HG02678 (cell line): Measurements from ENCODE around the gene MEX3D.
"Not testable (repeated sequence)": the region's sequence is repeated elsewhere in the genome, so short reads cannot be mapped to it uniquely, and the experiment has no call there.

Experiments
- ATAC-seq: cut with Tn5 transposase; IDR thresholded peaks from one replicate; pipeline ENCODE4 v1.9.1; 2021; ENCODE audit warnings: mild to moderate bottlenecking, moderate library complexity; ENCODE audit not compliant: unreplicated experiment

The MEX3D gene

DNA sequence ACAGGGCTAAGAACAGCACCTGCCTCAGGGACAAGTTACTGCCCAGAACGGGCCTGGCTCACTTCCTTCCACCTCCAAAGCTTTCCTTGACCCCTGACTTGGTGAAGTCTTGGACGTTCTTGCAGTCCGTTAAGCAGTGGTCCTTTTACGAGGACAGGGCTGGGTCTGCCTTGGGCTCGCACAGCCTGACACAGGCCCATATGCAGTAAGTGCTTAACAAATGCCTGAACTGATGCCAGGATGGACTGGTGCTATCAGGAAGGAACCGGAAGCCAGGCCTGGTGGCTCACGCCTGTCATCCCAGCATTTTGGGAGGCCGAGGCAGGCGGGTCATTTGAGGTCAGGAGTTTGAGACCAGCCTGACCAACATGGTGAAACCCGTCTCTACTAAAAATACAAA is 46.1 kb downstream of the MEX3D start:
- ATAC-seq: no peak

DNA sequence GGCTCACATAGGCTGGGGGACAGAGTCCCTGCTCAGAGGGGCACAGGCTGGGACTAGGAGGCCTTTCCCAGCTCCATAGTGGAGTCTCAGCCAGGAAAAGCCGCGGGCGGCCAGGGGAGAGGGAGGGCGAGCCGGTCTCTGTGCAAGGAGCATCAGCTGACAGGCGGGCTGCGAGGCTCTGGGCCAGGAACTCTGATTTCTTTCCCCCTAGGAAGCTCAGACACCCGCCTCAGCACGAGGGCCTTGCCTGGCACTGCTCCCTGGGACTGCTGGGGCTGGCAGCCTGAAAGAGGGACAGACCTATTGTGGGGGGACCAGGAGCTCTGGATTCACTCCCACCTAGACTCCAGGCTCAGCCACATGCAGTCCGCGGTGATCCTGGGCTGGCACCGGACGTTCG is 46.5 kb downstream of the MEX3D start:
- no peak for ATAC-seq

DNA sequence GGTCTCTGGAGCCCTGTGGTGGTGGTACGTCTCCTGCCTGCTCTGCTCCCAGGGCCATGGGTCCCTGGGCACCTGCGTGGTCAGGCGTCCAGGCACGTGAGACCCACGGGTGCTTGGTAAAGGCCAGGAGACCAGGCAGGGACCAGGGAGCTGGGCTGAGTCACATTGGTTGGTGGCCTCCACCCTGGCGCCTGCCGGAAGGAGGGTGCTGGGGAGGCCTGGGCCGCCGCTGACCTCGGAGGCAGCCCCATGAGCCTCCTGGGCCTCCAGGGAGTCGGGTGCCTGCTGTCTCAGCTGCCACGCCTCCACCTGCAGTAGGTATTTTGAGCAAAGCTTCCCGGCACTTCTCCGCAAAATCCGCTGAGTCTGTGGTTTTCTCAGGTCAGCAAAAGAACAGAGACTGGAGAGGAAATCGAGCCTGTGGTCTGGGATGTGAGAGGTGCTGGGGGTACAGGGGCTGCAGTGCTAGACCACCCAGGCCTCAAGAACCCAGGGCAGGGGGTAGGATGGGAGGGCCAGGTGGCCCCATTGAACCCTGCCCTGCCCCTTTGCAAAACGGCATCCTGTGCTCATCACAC is 47.8 kb downstream of the MEX3D start:
- no peak for ATAC-seq

DNA sequence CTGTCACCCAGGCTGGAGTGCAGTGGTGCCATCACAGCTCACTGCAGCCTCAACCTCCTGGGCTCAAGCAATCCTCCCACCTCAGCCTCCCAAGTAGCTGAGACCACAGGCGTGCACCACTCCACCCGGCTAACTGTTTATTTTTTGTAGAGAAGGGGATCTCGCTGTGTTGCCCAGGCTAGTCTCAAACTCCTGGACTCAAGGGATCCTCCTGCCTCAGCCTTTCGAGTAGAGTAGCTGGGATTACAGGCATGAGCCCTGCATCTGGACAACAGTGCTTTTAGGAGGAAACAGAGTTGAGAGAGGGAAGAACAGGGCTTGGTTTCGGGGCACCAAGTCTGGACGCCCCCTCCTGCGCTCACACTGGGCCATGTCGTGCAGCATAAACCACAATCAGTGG is 48.3 kb downstream of the MEX3D start:
- ATAC-seq: not testable (repeated sequence)

DNA sequence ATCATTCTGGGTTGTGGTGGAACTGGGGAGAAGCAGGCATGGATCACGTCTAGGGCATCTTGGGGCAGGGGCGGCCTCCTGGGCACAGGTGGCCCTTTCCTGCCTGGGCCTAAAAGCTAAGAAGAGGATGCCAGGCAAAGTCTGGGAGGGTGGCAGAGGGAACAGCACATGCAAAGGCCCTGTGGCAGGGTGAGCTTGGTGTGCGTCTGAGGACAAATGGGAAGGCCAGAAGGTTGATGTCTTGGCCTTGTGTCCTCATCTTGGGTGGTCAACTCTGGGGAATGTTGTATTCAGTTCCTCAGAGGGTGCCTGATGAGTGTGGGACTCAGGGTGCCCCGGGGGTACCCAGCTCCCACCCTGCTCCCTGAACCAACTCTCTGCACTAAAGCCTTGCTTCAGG is 49.7 kb downstream of the MEX3D start:
- no peak for ATAC-seq

DNA sequence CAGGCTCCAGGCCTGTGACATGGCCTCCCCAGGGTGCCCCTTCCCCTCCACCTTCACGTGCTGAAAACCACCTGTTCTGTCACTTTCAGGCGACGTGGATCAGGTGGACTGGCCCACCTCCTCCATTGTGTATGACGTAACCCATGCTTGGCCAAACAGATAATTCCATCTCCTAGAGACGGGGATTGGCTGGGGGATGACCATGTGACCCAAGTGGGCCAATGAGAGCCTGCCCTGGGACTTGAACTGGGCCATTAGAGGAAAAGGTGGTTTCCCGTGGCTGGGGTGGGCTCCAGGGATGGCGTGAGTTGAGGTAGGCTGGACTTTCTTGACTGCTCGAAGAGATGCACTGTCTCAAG is 51.8 kb downstream of the MEX3D start:
- no peak for ATAC-seq

DNA sequence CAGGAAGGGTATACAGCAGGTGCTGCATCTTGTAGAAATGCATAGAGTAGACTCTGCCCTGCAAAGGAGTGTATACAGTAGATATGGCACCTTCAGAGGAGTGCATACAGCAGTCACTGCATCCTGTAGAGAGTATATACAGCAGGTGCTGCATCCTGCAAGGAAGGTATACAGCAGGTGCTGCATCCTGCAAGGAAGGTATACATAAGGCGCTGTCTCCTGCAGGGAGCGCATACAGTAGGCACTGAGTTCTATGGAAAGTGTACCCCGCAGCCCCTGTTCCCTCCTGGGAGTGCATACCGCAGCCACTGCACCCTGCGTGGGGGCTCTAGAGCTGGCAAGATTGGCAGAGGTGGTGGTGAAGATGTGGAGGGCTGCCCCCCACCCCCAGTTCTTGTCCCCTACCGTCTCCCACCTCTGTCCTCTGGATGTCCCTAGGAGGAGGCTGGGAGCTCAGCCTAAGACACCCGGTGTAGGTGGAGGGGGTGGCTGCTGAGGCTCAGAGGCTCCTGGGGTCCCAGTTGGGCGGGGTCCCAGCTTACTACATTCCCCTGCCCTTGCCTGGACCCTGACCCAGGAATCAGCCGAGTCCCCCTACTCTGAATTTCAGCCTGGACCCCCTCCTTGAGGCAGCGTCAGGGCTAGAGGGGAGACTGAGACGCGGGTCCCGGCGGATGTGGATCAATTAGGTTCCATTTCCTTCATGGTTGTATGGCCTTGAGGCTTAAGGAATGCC is 53.0 kb downstream of the MEX3D start:
- ATAC-seq: no peak

DNA sequence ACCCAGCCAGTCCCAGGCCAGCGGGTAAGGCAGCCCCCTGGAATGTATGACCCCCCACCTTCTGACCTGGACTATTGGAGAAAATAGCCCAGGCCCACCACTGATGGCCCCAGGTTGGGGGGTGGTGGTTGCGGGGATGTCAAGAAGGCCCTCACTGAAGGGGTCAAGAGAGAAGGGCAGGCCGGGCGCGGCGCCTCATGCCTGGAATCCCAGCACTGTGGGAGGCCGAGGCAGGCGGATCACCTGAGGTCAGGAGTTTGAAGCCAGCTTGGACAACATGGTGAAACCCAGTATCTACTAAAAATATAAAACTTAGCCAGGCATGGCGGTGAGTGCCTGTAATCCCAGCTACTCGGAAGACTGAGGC is 53.8 kb downstream of the MEX3D start:
- ATAC-seq: no peak

DNA sequence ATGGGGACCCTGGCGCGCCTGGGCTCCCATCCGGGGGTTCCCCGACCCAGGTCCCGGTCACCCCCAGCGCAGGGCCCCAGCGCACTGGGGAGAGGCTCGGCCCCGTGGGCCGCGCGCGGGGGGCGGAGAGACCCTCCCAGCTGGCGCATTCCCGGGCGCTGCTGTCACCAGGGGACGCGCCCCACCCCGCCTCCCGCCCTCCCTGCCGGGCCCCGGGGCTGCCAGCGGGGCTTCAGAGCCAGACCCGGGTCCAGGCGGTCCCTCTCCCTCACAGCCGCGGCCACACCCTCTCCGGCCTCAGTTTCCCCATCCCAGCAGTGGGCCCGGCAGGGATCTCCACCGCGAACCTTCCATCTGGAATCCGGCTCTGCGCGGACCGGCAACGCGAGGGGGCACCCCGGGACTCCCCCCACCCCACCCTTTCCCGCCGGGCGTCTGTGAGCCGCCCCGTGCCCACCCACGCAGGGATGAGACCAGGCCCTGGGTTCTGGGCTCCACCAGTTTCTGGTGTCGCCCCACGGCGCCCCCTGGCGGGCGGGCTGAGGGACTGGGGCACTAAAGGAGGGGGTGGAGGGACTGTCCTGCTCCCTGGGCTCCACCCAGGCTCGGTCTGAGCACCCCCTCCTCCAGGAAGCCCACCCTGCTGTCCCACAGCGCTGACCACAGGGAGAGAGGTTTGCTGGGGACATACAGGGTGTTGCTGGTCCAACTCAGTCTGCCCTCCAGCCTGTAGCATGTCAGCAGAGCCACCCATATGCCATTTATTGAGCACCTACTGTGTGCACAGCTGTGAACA is 54.4 kb downstream of the MEX3D start:
- no peak for ATAC-seq

DNA sequence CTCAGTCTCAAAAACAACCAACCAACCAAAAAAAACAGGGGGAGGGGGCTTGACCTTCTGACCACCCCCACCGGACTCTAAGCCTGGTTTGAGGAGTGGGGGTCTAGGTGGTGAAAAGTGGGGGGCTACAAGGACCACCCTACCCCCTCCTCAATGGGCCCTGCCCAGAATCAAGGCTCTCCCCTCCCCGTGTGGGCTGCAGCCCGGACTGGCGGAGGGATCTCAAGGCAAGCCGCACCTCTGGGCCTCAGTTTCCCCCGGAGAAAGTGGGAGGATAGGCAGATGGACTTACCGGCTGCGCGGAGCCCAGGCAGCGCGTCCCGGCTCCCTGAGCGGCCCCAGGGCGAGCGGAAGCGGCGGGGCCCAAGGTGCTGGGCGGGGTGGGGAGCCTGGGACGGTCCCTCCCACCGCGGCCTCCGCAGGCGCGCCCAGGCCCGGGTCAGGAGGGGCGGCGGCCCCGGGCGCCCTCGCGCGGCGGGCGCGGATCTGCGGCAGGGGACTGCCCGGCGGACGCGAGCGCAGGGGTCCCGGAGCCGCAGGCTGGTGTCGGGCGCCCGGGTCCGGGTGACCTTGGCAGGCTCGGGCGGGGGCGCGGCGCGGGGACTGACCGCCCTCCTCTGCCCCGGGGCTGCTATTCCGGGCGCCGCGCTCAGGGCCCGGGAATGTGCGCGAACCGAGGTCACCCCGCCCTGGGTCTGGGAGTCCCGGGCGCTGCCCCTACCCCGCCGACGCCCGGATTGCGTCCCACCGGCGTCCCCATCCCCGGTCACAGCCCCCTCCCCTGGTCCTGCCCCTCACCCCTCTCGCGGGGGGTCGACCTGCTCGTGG is 55.2 kb downstream of the MEX3D start, which contains the start of gene ADAMTSL5:
Gene ADAMTSL5 (minus strand): TSS at position 349 of the 828 bp plus-strand sequence. CDS start 2,076 bp downstream, outside the sequence.
- ATAC-seq: no peak

DNA sequence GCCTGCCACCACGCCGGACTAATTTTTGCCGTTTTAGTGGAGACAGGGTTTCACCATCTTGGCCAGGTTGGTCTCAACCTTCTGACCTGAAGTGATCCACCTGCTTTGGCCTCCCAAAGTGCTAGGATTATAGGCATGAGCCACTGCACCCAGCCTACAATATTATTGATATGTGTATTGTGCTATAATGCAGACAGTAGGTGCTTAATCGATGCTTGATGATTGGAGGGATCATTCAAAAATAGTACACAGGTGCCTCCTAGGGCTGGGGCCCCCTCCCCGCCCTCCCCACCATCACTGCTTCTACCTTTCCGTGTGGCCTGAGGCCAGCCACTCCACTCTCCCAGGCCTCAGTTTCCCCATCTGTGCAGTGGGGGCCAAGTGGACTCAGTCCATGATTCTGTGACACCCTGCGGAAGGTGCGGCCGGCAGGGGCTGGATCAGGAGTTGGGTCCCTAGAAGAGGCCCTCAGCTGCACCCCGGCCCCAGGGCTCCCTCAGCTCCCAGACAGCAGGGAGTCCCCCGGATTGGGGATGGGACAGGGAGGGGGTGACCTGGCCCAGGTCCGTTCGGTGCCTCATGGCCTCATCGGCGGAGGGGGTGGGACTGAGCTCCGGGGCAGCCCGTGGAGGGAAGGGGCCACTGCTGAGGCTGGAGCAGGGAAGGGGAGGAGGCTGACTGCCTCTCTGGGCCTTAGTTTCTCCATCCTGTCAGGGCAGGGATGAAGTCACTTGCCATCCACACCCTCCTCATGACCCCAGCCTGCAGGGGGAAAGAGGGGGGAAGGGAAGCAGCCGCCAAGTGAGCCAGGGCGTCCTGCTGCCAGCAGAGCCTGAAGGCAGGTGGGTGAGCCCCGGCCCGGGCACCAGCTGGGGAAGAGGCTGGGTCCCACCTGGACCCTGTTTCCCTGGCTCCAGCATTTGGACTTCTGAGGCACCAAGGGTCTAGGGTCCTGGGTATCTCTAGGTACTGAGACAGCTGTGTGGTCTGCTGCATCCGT is 56.5 kb downstream of the MEX3D start:
- no peak for ATAC-seq

DNA sequence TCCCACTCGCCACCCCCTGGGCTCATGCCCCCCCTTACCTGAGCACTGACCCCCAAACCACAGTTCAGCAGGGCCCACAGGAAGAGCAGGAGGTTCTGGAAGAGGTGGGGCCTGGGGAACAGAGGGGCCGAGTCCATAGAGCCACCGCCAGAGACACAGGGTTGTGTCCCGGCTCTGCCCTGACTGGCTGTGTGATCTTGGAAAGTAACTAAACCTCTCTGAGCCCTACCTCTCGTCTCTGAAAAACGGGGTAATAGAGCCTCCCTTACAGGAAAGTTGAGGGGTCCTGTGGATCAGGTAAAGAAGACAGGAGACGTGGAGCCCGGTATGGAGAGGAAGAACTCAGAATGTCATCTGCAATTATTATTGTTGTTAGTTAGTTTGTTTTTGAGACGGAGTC is 57.3 kb downstream of the MEX3D start:
- no peak for ATAC-seq

DNA sequence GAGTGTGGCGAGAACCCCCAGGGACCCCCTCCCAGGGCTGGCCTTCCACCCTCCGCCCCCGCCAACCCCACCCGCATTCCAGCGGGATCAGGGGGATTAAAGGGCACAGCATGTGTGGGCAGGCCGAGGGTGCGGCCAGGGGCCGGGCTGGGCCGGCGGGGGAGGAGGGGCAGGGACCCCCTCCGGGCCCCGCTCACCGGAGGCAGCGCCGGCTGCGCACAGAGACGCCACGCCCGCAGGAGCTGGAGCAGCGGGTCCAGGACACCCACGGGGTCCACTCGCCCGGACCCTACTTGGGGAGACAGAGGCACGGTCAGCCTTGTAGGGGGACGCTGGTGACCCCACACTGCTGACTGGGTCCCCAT is 57.7 kb downstream of the MEX3D start:
- ATAC-seq: no peak

DNA sequence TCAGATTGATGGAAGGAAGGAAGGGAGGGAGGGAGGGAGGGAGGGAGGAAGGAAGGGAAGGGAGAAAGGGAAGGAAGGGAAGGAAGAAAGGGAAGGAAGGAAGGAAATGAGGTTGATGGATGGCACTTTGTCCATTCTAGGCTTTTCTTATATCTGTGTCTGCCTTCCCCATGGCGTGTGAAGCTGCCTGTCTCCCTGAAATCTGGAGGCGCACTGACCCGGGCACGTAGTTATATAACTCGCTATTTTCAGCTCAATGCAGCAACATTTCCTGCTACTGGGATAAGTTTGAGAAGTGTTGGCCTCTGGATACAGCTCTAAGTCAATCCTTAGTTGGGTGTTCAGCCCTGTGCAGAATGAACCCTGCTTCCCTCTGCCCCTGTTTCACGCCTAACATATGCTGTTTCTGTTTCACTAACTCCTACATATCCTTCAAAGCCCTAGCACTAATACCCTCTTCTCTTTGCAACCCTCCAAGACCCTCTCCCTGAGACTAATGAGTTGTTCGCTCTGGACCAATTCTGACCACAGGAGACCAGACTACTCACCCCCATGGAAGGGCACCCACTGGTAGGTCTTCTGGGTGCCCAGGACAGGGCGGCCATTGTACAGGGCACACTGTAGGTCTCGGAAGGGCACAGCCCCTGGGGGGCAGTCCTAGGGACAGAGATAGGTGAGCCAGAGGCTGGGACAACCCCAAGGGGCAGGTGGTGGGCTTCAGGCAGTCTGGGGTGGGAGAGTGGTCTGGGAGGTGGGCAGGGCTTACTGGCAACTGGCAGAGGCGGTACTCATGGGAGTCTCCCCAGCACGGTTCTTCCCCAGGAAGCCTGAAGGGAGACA is 58.3 kb downstream of the MEX3D start:
- ATAC-seq: no peak

DNA sequence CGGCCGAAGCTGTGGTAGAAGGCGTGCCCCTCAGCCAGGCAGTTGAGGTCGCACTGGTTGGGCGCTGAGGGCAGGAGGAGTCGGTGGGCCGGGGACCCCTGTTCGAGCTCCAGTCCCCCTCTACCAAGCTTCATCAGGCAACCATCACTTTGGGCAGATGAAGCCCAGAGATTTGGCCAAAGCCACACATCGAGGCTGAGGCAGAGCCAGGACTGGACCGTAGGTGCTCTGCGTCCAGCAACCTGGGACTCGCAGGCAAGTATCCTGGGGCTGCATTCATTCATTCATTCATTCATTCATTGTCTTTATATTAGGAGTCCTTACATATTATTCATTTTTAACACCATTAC is 59.6 kb downstream of the MEX3D start:
- no peak for ATAC-seq

DNA sequence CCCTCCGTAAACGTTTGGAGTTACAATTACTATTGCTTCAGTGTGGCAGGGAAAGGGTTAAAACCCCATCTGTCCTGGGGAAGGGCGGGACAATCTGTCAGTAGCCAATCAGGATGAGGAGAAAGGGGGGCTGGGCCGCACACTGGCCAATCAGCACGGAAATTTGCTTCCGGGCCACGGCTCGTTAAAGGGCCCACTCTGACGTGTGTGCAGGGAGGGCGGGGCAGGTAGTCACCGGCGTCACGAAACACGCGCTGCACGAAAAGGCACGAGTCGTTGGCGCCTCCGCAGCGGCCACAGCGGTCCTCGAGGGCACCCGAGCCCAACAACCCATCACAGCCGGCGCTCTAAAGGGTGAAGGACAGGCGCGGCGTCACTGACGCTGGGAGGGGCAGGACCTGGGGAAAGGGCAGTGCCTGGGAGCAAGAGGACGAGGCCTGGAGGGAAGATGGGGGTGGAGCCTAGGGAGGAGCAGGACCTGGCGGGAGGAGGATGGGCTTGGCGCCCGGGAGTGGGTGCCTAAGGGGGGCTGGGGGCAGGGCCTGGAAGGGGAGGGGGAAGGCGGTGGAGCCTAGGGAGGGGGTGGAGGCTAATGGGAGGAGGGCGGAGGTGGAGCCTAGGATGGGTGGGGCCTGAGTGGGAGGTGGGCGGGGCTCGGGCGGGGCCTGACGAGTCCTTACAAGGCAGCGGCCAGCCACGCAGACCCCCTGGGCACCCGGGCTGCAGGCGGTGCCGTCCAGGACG is 60.2 kb downstream of the MEX3D start:
- ATAC-seq: no peak

DNA sequence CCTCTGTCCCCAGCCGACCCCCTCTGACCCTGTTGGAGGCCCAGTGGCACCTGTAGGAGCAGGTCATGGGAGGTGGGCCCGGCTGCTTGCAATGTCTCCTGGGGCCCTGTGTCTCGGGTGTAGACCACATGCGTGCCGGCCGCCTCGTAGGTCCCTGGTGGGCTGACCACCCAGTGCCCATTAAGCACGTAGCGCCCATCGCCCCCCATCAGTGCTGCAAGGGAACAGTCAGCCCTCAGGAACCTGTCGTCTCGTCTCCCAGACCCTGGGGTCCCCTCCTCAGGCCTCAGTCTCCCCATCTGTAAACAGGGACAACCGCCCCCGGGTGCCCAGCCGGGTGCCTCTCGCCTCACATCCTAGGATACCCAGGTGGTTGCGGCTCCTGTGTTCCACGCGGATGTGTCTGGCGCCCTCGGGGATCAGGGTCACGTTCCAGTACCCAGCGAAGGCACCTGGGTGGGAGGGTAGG is 60.9 kb downstream of the MEX3D start:
- ATAC-seq: no peak
